IPS-18a (cell line): ENCODE results near the gene SPDYE9.
"Not testable (repeated sequence)": the region's sequence is repeated elsewhere in the genome, so short reads cannot be mapped to it uniquely, and the experiment has no call there.

ENCODE experiments used
- H3K27ac ChIP-seq: one replicate; pipeline ENCODE4 v1.5.1; 2013; ENCODE audit warnings: low read length
- H3K27me3 ChIP-seq: one replicate; pipeline ENCODE4 v1.6.1; 2013; ENCODE audit warnings: mild to moderate bottlenecking, low read length; ENCODE audit not compliant: control insufficient read depth, insufficient read depth
- H3K36me3 ChIP-seq: one replicate; pipeline ENCODE4 v1.6.1; 2013; ENCODE audit warnings: low read depth, low read length; ENCODE audit not compliant: control insufficient read depth
- H3K4me1 ChIP-seq: one replicate; pipeline ENCODE4 v1.6.1; 2013; ENCODE audit warnings: low read depth, low read length; ENCODE audit not compliant: control insufficient read depth
- H3K4me3 ChIP-seq: one replicate; pipeline ENCODE4 v1.5.1; 2013; ENCODE audit warnings: low read length
- H3K9ac ChIP-seq: one replicate; pipeline ENCODE4 v1.6.1; 2013; ENCODE audit warnings: mild to moderate bottlenecking, low read length, moderate library complexity
- H3K9me3 ChIP-seq: one replicate; pipeline ENCODE4 v1.6.1; 2013; ENCODE audit warnings: low read depth, low read length; ENCODE audit not compliant: control insufficient read depth

SPDYE9 gene, protein sequence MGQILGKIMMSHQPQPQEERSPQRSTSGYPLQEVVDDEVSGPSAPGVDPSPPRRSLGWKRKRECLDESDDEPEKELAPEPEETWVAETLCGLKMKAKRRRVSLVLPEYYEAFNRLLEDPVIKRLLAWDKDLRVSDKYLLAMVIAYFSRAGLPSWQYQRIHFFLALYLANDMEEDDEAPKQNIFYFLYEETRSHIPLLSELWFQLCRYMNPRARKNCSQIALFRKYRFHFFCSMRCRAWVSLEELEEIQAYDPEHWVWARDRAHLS

DNA sequence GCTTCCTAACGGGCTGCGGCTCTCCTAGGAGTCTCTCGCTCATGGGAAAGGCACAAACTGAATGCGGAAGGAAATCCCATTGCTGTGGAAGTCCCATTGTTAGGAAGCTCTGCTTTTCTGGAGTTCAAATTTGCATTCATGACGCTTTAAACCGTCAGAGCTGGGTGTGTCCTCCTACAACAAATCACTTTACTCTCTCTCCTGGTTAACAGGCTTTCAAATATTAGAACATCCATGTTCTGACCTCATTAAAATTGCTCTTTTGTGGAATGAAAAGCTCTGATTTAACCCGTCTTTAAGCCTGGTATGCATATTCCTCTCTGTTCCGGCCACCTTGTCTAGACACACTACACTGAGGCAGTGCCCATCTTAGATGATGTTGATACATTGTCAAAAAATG is at the start of gene SPDYE9:
Gene SPDYE9 (minus strand): TSS at position 101 of the 400 bp plus-strand sequence. CDS start 1,800 bp downstream, outside the sequence.
- not testable (repeated sequence) for H3K4me1 ChIP-seq, H3K4me3 ChIP-seq, H3K27me3 ChIP-seq, H3K9ac ChIP-seq, H3K36me3 ChIP-seq, H3K27ac ChIP-seq, H3K9me3 ChIP-seq

DNA sequence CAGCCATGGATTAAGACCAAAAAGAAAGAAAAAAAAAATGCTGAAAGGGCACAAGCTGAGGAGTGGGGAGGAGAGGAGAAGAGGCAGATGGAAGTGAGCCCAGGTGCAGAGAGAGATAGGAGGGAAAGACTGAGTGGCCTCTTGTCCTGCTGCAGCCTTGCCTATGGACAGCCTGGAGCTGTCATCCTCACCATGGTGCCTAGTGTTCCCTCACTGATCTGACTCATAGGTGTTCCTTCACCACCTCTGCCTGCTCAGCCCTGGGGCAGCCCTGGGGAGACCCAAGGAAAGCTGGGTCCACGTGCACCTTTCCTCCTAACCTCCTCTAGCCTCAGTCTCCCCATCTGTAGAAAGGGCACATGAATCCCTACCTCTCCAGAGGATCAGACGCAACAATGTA is 49.0 kb upstream of the SPDYE9 start:
- not testable (repeated sequence) for H3K27me3 ChIP-seq, H3K9me3 ChIP-seq

DNA sequence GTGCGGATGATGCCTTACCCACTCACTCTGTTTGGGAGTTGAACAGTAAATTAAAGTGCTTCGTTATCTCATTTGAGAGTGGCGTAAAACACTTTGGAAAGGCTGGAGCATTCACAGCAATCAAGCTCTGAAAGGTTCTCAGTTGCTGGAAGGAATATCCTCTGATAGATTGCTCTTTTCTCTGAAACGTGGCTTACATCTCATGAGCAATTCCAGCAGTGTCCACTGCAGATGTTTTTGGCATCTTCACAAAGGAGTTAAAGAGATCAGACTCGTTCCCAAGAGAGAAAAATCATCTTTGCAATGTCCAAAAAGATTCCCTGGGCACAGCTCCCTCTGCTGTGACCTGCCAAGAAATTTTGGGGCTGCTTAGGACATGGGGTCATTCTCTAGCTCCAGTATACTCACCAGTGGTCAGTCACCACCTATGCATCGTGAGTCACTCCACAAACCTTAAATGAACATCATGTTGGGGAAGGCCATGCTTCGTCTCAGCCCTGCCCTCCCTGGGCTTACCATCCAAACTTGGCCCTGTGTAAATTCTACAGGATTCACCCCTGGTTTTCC is 46.9 kb upstream of the SPDYE9 start:
- not testable (repeated sequence) for H3K27ac ChIP-seq, H3K9ac ChIP-seq, H3K4me1 ChIP-seq, H3K4me3 ChIP-seq, H3K27me3 ChIP-seq, H3K36me3 ChIP-seq, H3K9me3 ChIP-seq

More for the DNA sequence above, 49.0 kb upstream of the SPDYE9 start:
- H3K9ac ChIP-seq, H3K36me3 ChIP-seq, H3K4me3 ChIP-seq, H3K4me1 ChIP-seq, H3K27ac ChIP-seq: not testable (repeated sequence)

DNA sequence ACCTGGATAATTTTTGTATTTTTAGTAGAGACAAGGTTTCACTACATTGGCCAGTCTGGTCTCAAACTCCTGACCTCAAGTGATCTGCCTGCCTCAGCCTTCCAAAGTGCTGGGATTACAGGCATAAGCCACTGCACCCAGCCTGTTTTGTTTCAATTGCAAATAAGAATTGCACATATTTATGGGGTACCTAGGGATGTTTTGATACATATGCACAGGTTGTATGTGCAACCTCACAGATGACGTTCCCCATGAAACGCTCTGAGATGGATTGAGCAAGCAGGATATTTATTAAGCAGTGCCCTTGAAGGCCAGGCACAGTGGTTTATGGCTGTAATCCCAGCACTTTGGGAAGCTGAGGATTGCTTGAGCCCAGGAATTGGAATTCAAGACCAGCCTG is 44.8 kb upstream of the SPDYE9 start:
- H3K4me3 ChIP-seq, H3K9me3 ChIP-seq, H3K9ac ChIP-seq, H3K27me3 ChIP-seq, H3K27ac ChIP-seq, H3K36me3 ChIP-seq, H3K4me1 ChIP-seq: not testable (repeated sequence)

DNA sequence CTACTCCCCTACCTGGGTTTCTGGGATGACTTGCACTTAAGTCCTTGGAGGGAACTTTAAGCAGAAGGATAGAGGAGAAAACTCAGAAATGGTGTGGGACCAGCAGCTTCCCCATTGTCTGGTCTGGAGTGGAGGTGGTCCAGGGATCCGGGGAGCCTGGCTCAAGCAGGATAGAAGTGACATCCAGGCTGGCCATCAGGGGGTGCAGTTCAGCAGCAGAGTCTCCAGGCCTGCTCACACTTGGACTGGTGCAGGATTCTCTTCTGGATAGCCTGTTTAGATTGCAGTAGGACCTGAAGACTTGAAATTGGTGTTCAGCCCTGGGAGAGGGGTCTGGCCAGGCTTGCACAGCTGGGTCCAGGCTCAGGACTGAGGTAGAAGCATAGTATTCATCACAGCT is 38.3 kb upstream of the SPDYE9 start:
- not testable (repeated sequence) for H3K9ac ChIP-seq, H3K9me3 ChIP-seq, H3K4me3 ChIP-seq, H3K36me3 ChIP-seq, H3K27ac ChIP-seq, H3K27me3 ChIP-seq, H3K4me1 ChIP-seq

DNA sequence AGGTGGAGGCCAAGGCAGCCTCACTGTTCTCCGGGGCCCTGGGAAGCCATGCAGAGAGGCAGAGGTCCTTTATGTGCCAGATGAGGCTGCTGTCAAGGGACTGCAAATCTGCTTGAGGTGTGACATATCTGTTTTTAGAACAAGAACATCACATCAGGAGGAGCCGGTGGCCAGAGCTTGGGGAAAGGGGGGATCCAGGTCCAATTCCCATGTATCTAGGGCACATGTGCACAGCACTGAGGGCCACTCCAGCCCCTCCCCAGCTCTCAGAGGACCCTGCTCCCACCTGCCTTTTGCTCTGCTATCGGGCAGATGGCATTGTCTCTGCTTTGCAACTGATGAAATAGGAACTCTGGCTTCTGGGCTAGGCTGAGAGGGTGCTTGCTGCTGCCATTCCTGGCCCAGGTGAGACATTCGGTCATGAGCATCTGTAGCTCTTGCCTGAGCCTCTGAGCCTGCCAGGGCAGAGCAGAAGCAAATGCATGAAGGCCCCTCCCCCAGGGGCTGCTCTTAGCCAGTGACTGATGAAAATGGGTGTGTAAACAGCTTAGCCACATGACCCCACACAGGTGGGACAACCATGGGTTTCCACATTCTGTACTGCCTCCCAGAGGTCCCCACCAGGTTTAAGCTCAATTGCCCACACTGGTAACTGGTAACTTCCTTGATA is 37.1 kb upstream of the SPDYE9 start:
- H3K36me3 ChIP-seq, H3K4me1 ChIP-seq, H3K27ac ChIP-seq, H3K9me3 ChIP-seq, H3K9ac ChIP-seq, H3K27me3 ChIP-seq, H3K4me3 ChIP-seq: not testable (repeated sequence)

DNA sequence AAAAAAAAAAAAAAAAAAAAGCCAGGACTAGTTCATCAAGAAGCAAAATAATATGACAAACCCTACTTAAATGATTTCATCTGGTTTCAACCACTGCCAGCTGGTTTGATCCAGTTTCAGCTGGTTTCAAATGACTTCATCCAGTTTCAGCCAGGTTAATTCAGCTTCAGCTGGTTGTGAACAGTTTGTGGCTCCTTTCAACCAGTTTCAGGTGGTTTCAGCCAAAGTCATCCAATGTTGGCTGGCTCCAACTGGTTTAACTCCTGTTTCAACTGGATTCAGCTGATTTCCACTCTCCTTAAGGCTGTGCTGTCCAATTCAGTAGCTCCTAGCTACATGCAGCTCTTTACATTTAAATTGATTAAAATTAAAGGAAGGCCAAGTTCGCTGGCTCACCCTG is 32.3 kb upstream of the SPDYE9 start:
- H3K4me3 ChIP-seq, H3K9me3 ChIP-seq, H3K27ac ChIP-seq, H3K36me3 ChIP-seq, H3K27me3 ChIP-seq, H3K4me1 ChIP-seq, H3K9ac ChIP-seq: not testable (repeated sequence)

DNA sequence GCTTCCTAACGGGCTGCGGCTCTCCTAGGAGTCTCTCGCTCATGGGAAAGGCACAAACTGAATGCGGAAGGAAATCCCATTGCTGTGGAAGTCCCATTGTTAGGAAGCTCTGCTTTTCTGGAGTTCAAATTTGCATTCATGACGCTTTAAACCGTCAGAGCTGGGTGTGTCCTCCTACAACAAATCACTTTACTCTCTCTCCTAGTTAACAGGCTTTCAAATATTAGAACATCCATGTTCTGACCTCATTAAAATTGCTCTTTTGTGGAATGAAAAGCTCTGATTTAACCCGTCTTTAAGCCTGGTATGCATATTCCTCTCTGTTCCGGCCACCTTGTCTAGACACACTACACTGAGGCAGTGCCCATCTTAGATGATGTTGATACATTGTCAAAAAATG is 28.0 kb downstream of the SPDYE9 start, which contains the start of gene SPDYE11:
Gene SPDYE11 (minus strand): TSS at position 101 of the 400 bp plus-strand sequence. CDS start 1,800 bp downstream, outside the sequence.
- H3K27ac ChIP-seq, H3K27me3 ChIP-seq, H3K9ac ChIP-seq, H3K36me3 ChIP-seq, H3K4me1 ChIP-seq, H3K4me3 ChIP-seq, H3K9me3 ChIP-seq: not testable (repeated sequence)

DNA sequence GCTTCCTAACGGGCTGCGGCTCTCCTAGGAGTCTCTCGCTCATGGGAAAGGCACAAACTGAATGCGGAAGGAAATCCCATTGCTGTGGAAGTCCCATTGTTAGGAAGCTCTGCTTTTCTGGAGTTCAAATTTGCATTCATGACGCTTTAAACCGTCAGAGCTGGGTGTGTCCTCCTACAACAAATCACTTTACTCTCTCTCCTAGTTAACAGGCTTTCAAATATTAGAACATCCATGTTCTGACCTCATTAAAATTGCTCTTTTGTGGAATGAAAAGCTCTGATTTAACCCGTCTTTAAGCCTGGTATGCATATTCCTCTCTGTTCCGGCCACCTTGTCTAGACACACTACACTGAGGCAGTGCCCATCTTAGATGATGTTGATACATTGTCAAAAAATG is 56.2 kb downstream of the SPDYE9 start, which contains the start of gene SPDYE8:
Gene SPDYE8 (minus strand): TSS at position 101 of the 400 bp plus-strand sequence. CDS start 1,800 bp downstream, outside the sequence.
- not testable (repeated sequence) for H3K27me3 ChIP-seq, H3K9ac ChIP-seq, H3K9me3 ChIP-seq, H3K27ac ChIP-seq, H3K4me3 ChIP-seq, H3K36me3 ChIP-seq, H3K4me1 ChIP-seq
